K562 (cell line): ENCODE results near the gene SCIN. TPM values are rescaled to one million over a fixed set of nuclear protein-coding genes. Genes with fewer than 3 reads are reported as not detected.

Experiments used
- ARNT ChIP-seq, 2 experiments: fragments of 450-650 bp; IDR thresholded peaks; 2 replicates each; pipeline ENCODE4 v1.6.1; 2016; ENCODE audit warnings: mild to moderate bottlenecking in 1 of 2
- BCOR ChIP-seq: fragments of 450-650 bp; IDR thresholded peaks from 2 replicates; pipeline ENCODE4 v1.6.1; 2016
- CC2D1A ChIP-seq: fragments of 450-650 bp; IDR thresholded peaks from 2 replicates; pipeline ENCODE4 v1.6.1; 2017; ENCODE audit warnings: mild to moderate bottlenecking
- E2F6 ChIP-seq, 2 experiments: IDR thresholded peaks; 2 replicates each; pipeline ENCODE4 v1.6.1; 2011; ENCODE audit warnings: borderline replicate concordance in 1 of 2, control low read depth in 1 of 2, low read depth in 1 of 2, low read length in 1 of 2, mild to moderate bottlenecking in 1 of 2, mixed read lengths in 1 of 2, moderate library complexity in 1 of 2; ENCODE audit not compliant: insufficient read depth in 1 of 2, insufficient read length in 1 of 2, poor library complexity in 1 of 2, severe bottlenecking in 1 of 2; ENCODE audit errors: extremely low read depth in 1 of 2
- FOS ChIP-seq: IDR thresholded peaks from 3 replicates; pipeline ENCODE4 v1.6.1; 2011; ENCODE audit not compliant: insufficient read length; ENCODE audit errors: extremely low read depth
- HOMEZ ChIP-seq: fragments of 250-450 bp; sonication (Bioruptor Pico); IDR thresholded peaks from 2 replicates; pipeline ENCODE4 v1.4.0; 2020; ENCODE audit warnings: mild to moderate bottlenecking, moderate library complexity
- IFI16 ChIP-seq: fragments of 250-450 bp; sonication (Bioruptor Pico); IDR thresholded peaks from 2 replicates; pipeline ENCODE4 v2.1.2; 2022; ENCODE audit warnings: mild to moderate bottlenecking, inconsistent platforms
- PHB2 ChIP-seq: fragments of 450-650 bp; IDR thresholded peaks from 2 replicates; pipeline ENCODE4 v1.6.1; 2017; ENCODE audit warnings: low read depth
- PHF20 ChIP-seq: fragments of 450-650 bp; IDR thresholded peaks from 2 replicates; pipeline ENCODE4 v1.6.1; 2018; ENCODE audit not compliant: partially characterized antibody
- PTBP1 ChIP-seq: fragments of 200-400 bp; formaldehyde crosslinking; IDR thresholded peaks from 2 replicates; pipeline ENCODE4 v1.6.1; 2017; ENCODE audit warnings: low read depth, low read length
- STAT5B ChIP-seq: fragments of 250-450 bp; sonication (Bioruptor Pico); IDR thresholded peaks from 2 replicates; pipeline ENCODE4 v1.8.0; 2021; ENCODE audit warnings: mild to moderate bottlenecking, inconsistent platforms
- WHSC1 ChIP-seq: IDR thresholded peaks from one replicate; pipeline ENCODE4 v1.6.1; 2012; ENCODE audit warnings: low read length, control low read depth, inconsistent platforms
- ZBTB49 ChIP-seq: sonication (generic); formaldehyde crosslinking; IDR thresholded peaks from 2 replicates; pipeline ENCODE4 v1.8.0; 2022; ENCODE audit warnings: missing genetic modification reagents, mild to moderate bottlenecking, borderline replicate concordance
- ZBTB8A ChIP-seq: fragments of 450-650 bp; IDR thresholded peaks from 2 replicates; pipeline ENCODE4 v1.6.1; 2018; ENCODE audit warnings: mild to moderate bottlenecking, moderate library complexity; ENCODE audit not compliant: partially characterized antibody
- ZC3H4 ChIP-seq: sonication (generic); formaldehyde crosslinking; IDR thresholded peaks from 2 replicates; pipeline ENCODE4 v1.9.0; 2021; ENCODE audit warnings: missing genetic modification reagents, borderline replicate concordance
- ZEB2 ChIP-seq: fragments of 450-650 bp; IDR thresholded peaks from 2 replicates; pipeline ENCODE4 v1.6.1; 2016
- ZNF586 ChIP-seq: fragments of 450-650 bp; formaldehyde crosslinking; conservative IDR thresholded peaks from 2 replicates; pipeline ENCODE4 v1.4.0; 2020; ENCODE audit warnings: mild to moderate bottlenecking, moderate library complexity
- ZNF695 ChIP-seq: fragments of 450-650 bp; formaldehyde crosslinking; IDR thresholded peaks from 2 replicates; pipeline ENCODE4 v1.4.0; 2020; ENCODE audit warnings: mild to moderate bottlenecking, moderate library complexity
- polyA plus RNA-seq, 8 experiments: library from polyadenylated mRNA; depleted of rRNA in 4 of 8; stranded (reverse) in 5 of 8; unstranded in 3 of 8; fragments of >200 nt; fragmentation: Nextera tagmentation in 2 of 8; fragmentation: Illumina TruSeq in 1 of 8; extraction: Ambion mirVana in 2 of 8; extraction: Trizol in 1 of 8; gene quantifications; 2 replicates each; pipeline versions ENCODE4 v1.2.1 to v1.2.3, GENCODE V29; 2011 to 2014; ENCODE audit warnings: inconsistent platforms in 1 of 8, missing spikeins in 1 of 8
- total RNA-seq, 7 experiments: library from RNA; depleted of rRNA in 6 of 7; stranded (reverse); fragments of >200 nt in 6 of 7; fragmentation: Illumina TruSeq in 2 of 7; extraction: Trizol in 2 of 7; gene quantifications; 2 replicates each; pipeline versions ENCODE4 v1.2.1 to v1.2.3, GENCODE V29; 2011 to 2021; ENCODE audit warnings: low replicate concordance in 1 of 7
- TF ChIP-seq, protein P1 (sequence below): fragments of 450-650 bp; IDR thresholded peaks from 2 replicates; pipeline ENCODE4 v1.6.1; 2018; ENCODE audit not compliant: partially characterized antibody
- TF ChIP-seq, protein P2 (sequence below): IDR thresholded peaks from 2 replicates; pipeline ENCODE4 v1.6.1; 2011; ENCODE audit not compliant: insufficient read length; ENCODE audit errors: extremely low read depth

The SCIN gene
- total and polyA plus RNA-seq, 9 of the 15 experiments (the other 6 are each of a cell fraction or from before 2014, with no cell fraction given): 0.67 to 18.2 (median 10.6) TPM

- TF ChIP-seq, protein P1, sequence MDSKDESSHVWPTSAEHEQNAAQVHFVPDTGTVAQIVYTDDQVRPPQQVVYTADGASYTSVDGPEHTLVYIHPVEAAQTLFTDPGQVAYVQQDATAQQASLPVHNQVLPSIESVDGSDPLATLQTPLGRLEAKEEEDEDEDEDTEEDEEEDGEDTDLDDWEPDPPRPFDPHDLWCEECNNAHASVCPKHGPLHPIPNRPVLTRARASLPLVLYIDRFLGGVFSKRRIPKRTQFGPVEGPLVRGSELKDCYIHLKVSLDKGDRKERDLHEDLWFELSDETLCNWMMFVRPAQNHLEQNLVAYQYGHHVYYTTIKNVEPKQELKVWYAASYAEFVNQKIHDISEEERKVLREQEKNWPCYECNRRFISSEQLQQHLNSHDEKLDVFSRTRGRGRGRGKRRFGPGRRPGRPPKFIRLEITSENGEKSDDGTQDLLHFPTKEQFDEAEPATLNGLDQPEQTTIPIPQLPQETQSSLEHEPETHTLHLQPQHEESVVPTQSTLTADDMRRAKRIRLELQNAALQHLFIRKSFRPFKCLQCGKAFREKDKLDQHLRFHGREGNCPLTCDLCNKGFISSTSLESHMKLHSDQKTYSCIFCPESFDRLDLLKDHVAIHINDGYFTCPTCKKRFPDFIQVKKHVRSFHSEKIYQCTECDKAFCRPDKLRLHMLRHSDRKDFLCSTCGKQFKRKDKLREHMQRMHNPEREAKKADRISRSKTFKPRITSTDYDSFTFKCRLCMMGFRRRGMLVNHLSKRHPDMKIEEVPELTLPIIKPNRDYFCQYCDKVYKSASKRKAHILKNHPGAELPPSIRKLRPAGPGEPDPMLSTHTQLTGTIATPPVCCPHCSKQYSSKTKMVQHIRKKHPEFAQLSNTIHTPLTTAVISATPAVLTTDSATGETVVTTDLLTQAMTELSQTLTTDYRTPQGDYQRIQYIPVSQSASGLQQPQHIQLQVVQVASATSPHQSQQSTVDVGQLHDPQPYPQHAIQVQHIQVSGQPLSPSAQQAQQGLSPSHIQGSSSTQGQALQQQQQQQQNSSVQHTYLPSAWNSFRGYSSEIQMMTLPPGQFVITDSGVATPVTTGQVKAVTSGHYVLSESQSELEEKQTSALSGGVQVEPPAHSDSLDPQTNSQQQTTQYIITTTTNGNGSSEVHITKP: no peak
- TF ChIP-seq PHB2 (no peak), BCOR (peak; percentile 61), PTBP1 (no peak), IFI16 (no peak), STAT5B (no peak), ZC3H4 (CRISPR knock-in tag) (no peak), FOS (no peak), WHSC1 (no peak), HOMEZ (CRISPR knock-in tag) (no peak), ZEB2 (no peak), ZNF695 (CRISPR knock-in tag) (0 out of 2 replicates have a peak, but pooled peaks have one; percentile 28), E2F6 (IDR thresholded peaks at IDR 0.05; ENCODE audit: borderline replicate concordance in 1 of 2, extremely low read depth in 1 of 2, insufficient read depth in 1 of 2, insufficient read length in 1 of 2, low read depth in 1 of 2, low read length in 1 of 2, poor library complexity in 1 of 2, severe bottlenecking in 1 of 2) (no peak), PHF20 (no peak), CC2D1A (peak; percentile 95; the same call in 1 of the 2 replicates), ZBTB49 (CRISPR knock-in tag) (no peak), ZBTB8A (no peak), ZNF586 (CRISPR knock-in tag) (no peak), ARNT (IDR thresholded peaks at IDR 0.05) (no peak; a peak in 1 of 4 replicates)
- TF ChIP-seq, protein P2, sequence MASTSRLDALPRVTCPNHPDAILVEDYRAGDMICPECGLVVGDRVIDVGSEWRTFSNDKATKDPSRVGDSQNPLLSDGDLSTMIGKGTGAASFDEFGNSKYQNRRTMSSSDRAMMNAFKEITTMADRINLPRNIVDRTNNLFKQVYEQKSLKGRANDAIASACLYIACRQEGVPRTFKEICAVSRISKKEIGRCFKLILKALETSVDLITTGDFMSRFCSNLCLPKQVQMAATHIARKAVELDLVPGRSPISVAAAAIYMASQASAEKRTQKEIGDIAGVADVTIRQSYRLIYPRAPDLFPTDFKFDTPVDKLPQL: no peak
These were observed 117.2 kb downstream of the SCIN start (continued) for GRCh38 chr7:12687718-12688171.
